ENCODE results near the gene EFCAB12. TPM values are rescaled to one million over a fixed set of nuclear protein-coding genes. Genes with fewer than 3 reads are reported as not detected.

Gene EFCAB12
- total RNA-seq, 1 experiment from 2014 or later = 2.2 TPM

GRCh38 chr3:129403450-129403849 lies 25.0 kb downstream of the EFCAB12 start:
- H3K4me3 ChIP-seq = no peak overlapping the region
- H3K9me2 ChIP-seq (ENCODE audit: insufficient read depth) = no peaks in the 10 kb centered on the region
- H3F3A ChIP-seq (ENCODE audit: insufficient read depth, low read depth) = peaks cover 7% of the 10 kb centered on the region; the same call in 1 of the 2 replicates
- CTCF ChIA-PET = no interaction called here
- no peak overlapping the region for H3K4me2 ChIP-seq
- no peak overlapping the region for H3K27ac ChIP-seq
- BruUV-seq (replicated peaks) = no TSS peak
- H3K4me1 ChIP-seq (replicated peaks; ENCODE audit: insufficient read depth) = peaks cover 3% of the 10 kb centered on the region
- no peaks in the 10 kb centered on the region for H3K9me3 ChIP-seq (ENCODE audit: insufficient read depth, low read depth)
- no peaks in the 10 kb centered on the region for H3K36me3 ChIP-seq (ENCODE audit: low read depth)
- H3K79me2 ChIP-seq (ENCODE audit: low read depth) = peaks cover 8% of the 10 kb centered on the region
- H4K20me1 ChIP-seq (ENCODE audit: insufficient read depth) = no peaks in the 10 kb centered on the region
- TF ChIP-seq CTCF (conservative IDR thresholded peaks at IDR 0.05) (no peak), EZH2 (IDR thresholded peaks at IDR 0.05; ENCODE audit: low read depth) (no peak)
- intact Hi-C loops (cut with micrococcal nuclease; ENCODE audit: unreplicated experiment) = no loop called here
- DNase-seq = no peak
- H2AFZ ChIP-seq = no peak overlapping the region
- no peaks in the 10 kb centered on the region for H3K27me3 ChIP-seq (ENCODE audit: insufficient read depth, low read depth)
- POLR2A ChIA-PET (ENCODE audit: unreplicated experiment) = no interaction called here

- H3F3A ChIP-seq (ENCODE audit: insufficient read depth, low read depth) = peaks cover 7% of the 10 kb centered on the region; the same call in 1 of the 2 replicates
- no peaks in the 10 kb centered on the region for H3K36me3 ChIP-seq (ENCODE audit: low read depth)
- no peaks in the 10 kb centered on the region for H3K27me3 ChIP-seq (ENCODE audit: insufficient read depth, low read depth)
- no peaks in the 10 kb centered on the region for H3K9me3 ChIP-seq (ENCODE audit: insufficient read depth, low read depth)
- TF ChIP-seq CTCF (conservative IDR thresholded peaks at IDR 0.05) = no peak
- TF ChIP-seq EZH2 (IDR thresholded peaks at IDR 0.05; ENCODE audit: low read depth) = no peak
- CTCF ChIA-PET = no interaction called here
- no peaks in the 10 kb centered on the region for H3K9me2 ChIP-seq (ENCODE audit: insufficient read depth)
- H3K4me2 ChIP-seq = no peak overlapping the region
- H3K4me3 ChIP-seq = no peak overlapping the region
- peaks cover 9% of the 10 kb centered on the region for H3K4me1 ChIP-seq (replicated peaks; ENCODE audit: insufficient read depth)
- H4K20me1 ChIP-seq (ENCODE audit: insufficient read depth) = no peaks in the 10 kb centered on the region
- H2AFZ ChIP-seq = no peak overlapping the region
- no peak for DNase-seq
- H3K79me2 ChIP-seq (ENCODE audit: low read depth) = peaks cover 16% of the 10 kb centered on the region
- H3K27ac ChIP-seq = no peak overlapping the region
- intact Hi-C loops (cut with micrococcal nuclease; ENCODE audit: unreplicated experiment) = no loop called here
- POLR2A ChIA-PET (ENCODE audit: unreplicated experiment) = no interaction called here
- BruUV-seq (replicated peaks) = no TSS peak
Observed at GRCh38 chr3:129402616-129403015, 25.8 kb downstream of the EFCAB12 start.

DNA sequence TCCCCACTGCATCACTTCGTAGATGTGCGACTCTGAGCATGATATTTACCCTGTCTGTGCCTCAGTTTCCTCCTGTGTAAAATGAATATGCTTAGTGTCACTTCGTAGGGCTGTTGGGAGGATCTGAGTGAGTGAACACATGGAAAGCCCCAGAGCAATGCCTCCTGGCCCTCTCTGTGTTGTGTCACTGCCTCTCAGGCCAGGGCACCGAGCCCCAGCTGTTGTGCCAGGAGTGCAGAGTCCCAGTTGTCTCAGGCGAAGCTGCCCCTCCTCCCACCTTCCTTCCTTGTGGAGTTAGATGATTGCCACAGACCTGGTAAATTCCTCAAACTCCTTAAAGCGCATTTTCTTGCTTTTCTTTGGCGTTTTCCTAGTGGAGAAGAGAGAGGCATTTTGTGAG lies 26.2 kb downstream of the EFCAB12 start:
- no peak for TF ChIP-seq CTCF (conservative IDR thresholded peaks at IDR 0.05)
- no peak for TF ChIP-seq EZH2 (IDR thresholded peaks at IDR 0.05; ENCODE audit: low read depth)
- H4K20me1 ChIP-seq (ENCODE audit: insufficient read depth) = no peaks in the 10 kb centered on the region
- no peak overlapping the region for H3K27ac ChIP-seq
- DNase-seq = no peak
- BruUV-seq (replicated peaks) = no TSS peak
- H3K36me3 ChIP-seq (ENCODE audit: low read depth) = no peaks in the 10 kb centered on the region
- peaks cover 9% of the 10 kb centered on the region for H3K4me1 ChIP-seq (replicated peaks; ENCODE audit: insufficient read depth)
- no peaks in the 10 kb centered on the region for H3K9me2 ChIP-seq (ENCODE audit: insufficient read depth)
- intact Hi-C loops (cut with micrococcal nuclease; ENCODE audit: unreplicated experiment) = no loop called here
- peaks cover 7% of the 10 kb centered on the region; the same call in 1 of the 2 replicates for H3F3A ChIP-seq (ENCODE audit: insufficient read depth, low read depth)
- no peak overlapping the region for H3K4me3 ChIP-seq
- H3K4me2 ChIP-seq = no peak overlapping the region
- ChIA-PET CTCF (interaction anchor here (0.6 kb wide), 1 partner anchor 11 kb away, joined by 3 read pairs; no protein-coding TSS in a partner anchor), POLR2A (ENCODE audit: unreplicated experiment) (no interaction called here)
- H3K27me3 ChIP-seq (ENCODE audit: insufficient read depth, low read depth) = no peaks in the 10 kb centered on the region
- no peak overlapping the region for H2AFZ ChIP-seq
- H3K9me3 ChIP-seq (ENCODE audit: insufficient read depth, low read depth) = no peaks in the 10 kb centered on the region
- H3K79me2 ChIP-seq (ENCODE audit: low read depth) = peaks cover 20% of the 10 kb centered on the region
